ENCODE measurements around the gene TMEM223.

- TF ChIP-seq EZH2 (optimal IDR thresholded peaks at IDR 0.05; ENCODE audit: low read depth, low read length) = no peak
- no peak for TF ChIP-seq CTCF (IDR thresholded peaks at IDR 0.05; ENCODE audit: low read length)
These were observed 36.7 kb downstream of the TMEM223 start for GRCh38 chr11:62755086-62755615.
